Measurements from ENCODE around the gene HEPACAM2.

HEPACAM2 gene

DNA sequence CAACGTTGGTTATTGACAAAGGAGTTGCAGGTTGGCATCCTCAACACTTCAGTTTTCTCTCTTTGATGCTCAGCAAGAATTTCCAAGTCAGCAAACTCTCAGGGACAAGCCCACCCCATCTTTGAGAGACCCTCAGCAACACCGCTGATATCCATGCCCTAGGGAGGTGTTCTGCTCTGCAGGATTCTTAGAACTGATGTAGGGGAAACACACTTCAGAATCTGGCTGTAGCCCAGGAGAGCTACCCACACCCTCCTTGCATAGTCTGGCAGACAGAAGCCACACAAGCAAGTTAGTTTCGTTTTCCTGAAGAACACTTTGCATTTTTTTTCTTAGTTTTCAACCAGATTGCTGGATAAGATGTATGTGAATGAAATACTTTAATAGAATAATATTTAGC, 78.9 kb downstream of the HEPACAM2 start:
- peak; percentile 39 for DNase-seq
- ATAC-seq: peak; percentile 89

DNA sequence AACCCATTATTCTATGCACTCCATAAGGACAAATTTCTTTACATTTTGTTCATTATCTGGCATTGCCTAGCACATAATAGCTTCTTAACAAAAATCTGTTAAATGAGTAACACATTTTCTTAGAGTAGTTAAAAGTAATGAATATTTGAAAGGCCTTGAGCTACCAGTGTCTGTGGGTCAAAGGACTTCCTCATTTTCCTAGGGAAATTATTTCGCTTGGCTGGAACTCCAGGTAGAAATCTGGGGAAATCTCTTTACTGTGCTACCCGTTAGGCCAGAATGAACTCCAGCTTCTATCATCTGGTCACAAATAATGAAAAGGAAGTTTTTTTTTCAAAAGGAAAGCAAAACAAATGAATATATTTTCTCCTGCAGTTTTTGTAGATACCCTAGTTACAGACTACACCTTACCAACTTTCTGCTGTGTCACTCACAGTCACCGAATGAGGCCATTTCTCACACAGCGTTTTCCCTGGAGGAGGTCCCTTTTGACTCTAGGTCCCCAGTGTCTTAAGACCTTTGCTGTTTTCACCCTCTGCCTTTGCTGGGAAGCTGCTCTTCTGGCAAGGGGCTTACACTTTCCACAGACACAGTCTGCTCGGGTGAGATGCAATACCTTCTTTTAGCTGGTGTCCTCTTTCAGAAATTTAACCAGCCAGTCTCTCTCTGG, 79.7 kb downstream of the HEPACAM2 start:
- DNase-seq: no peak
- ATAC-seq: no peak

DNA sequence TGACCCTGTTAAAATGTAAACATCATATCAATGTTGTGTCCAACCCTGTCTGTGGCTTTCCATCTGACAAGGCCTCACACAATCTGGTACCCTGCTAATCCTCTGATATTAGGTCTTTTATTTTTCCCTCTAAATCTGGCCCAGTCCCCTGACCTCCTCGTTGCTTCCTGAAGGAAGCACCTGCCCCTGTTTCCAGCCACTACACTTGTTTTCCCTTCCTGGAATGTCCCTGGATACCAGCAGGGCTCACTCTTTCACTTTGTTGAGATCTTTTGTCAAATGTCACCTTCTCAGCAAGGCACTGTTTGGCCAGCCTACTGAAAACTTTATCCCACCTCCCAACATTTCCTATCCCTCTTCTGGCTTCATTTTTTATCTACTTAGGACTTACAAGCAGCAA, 80.2 kb downstream of the HEPACAM2 start:
- no peak for DNase-seq
- ATAC-seq: no peak

DNA sequence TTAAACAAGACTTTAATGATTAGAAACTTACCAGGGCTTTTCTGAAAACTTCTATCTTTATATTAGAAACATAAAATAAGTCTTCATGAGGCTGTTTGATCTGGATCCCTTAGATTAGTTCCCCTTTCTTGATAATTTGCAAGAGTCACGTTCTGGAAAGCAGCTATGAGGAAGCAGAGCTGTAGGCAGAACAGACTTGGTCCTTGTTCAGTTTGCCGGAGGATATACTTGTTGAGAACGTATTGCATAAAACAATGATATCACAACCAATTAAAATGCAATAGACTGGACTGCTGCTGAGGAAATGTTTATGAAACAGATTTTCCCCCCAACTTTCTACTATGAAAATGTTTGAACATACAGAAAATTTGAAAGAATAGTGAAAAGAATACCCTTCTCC, 80.9 kb downstream of the HEPACAM2 start:
- no peak for ATAC-seq
- no peak for DNase-seq

DNA sequence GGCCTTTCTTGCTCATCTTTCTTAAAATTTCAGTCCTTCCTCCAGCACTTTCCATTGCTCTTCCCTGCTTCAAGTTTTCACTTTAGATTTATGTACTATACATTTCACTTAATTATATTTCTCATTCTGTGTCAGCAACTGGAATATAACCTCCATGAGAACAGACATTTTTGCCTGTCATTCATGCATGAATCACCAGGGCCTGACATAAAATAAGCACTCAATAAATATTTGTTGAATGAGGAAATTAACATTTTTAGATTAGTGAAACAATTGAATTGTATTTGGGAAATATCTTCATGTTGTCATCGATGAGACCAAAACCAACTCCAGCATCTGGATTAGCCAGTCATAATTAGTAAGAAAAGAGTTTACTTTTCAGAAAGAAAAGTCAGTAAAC, 84.1 kb downstream of the HEPACAM2 start:
- no peak for DNase-seq
- no peak for ATAC-seq

DNA sequence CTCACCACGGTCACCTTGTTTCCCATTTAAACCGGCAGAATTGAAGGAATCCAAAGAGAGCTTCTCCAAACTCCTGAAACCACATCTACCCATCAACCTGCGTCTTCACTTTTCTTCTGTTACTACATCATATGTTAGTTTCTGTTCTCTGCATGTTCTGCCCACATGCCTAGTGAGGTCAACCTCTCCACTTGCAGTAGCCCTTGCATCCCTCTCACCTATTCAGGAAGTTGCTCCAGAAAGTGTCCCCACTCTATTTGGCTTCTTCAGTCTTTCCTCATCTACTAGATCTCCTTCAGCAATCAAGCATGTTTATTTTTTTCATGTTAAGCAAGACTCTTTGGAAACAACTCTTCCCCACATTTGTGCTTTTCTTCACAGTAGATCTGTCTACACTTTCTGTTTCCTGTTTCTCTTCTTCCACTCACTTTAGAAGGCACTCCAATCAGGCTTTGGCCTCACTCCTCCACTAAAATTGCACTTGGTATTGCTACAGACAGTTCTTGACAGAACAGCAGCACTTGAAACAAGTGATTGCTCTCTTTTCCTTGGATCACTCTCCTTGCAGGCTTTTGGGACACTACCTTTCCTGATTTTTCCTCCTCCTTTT, 85.6 kb downstream of the HEPACAM2 start:
- DNase-seq (no peak), ATAC-seq (no peak)

DNA sequence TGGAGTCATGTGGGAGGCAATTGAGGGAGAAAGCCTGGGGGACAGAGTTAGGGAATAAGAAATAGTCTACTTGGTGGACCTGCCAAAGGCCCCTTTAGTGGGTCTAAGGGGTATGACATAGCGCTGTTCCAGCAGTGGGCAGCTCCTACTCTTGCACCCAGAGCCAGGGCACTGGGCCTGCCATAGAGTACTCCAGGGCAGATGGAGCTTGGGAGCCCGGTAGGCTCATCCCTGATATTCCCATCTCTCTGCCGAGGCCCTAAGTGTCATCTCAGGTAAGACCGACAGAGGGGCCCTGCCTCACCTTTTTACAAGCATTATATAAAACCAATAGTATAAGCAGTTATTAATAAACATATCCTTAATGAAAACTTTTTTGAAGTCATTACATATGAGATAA, 87.7 kb downstream of the HEPACAM2 start:
- ATAC-seq (no peak), DNase-seq (no peak)
